GM10266 (cell line): Measurements from ENCODE around the gene UBASH3A.

Source experiments
- DNase-seq: peaks from one replicate; pipeline ENCODE4 v3.0.0; 2012; ENCODE audit errors: extremely low spot score
- TF ChIP-seq, protein P1 (sequence below): IDR thresholded peaks from 2 replicates; pipeline ENCODE4 v1.5.1; 2012; ENCODE audit warnings: mild to moderate bottlenecking, low read depth; ENCODE audit not compliant: control insufficient read depth, insufficient read depth; ENCODE audit errors: missing control alignments

Gene UBASH3A

DNA sequence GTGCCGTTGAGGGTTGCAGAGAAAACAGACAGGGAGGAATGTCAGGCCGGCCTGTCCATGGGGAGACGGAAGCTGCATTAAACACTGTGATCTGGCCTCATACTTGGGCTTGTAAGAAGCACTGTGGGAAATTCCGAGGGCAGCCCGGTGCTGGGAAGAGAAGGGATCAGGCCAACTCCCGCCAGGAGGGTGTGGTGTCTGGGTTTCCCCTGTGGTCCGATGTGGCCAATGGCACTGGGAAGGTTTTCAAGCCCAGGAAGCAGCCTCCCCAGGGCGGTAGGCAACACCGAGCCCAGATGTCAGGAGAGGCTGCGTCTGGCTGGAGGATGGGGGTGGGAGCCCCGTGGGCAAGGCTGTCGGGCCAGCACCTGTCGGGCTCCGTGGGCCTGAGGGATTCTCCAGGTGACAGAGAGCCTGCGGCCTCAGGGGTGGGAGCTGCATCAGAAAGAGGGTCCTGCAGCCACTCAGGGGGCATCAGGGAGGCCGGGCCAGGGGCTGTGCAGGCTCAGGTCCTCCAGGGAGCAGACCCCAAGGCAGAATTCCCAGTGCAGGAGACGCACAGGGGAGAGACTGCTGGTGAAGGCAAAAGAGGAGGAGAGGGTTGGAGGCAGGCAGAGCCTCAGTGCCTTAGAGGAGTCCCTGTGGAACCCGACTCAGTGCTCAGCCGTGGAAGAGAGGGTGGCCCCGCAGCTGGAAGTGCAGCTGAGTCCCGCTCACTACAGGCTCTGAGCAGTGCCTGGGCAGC is 8.4 kb downstream of the UBASH3A start:
- TF ChIP-seq, protein P1, sequence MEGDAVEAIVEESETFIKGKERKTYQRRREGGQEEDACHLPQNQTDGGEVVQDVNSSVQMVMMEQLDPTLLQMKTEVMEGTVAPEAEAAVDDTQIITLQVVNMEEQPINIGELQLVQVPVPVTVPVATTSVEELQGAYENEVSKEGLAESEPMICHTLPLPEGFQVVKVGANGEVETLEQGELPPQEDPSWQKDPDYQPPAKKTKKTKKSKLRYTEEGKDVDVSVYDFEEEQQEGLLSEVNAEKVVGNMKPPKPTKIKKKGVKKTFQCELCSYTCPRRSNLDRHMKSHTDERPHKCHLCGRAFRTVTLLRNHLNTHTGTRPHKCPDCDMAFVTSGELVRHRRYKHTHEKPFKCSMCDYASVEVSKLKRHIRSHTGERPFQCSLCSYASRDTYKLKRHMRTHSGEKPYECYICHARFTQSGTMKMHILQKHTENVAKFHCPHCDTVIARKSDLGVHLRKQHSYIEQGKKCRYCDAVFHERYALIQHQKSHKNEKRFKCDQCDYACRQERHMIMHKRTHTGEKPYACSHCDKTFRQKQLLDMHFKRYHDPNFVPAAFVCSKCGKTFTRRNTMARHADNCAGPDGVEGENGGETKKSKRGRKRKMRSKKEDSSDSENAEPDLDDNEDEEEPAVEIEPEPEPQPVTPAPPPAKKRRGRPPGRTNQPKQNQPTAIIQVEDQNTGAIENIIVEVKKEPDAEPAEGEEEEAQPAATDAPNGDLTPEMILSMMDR, result no peak
- no peak for DNase-seq

DNA sequence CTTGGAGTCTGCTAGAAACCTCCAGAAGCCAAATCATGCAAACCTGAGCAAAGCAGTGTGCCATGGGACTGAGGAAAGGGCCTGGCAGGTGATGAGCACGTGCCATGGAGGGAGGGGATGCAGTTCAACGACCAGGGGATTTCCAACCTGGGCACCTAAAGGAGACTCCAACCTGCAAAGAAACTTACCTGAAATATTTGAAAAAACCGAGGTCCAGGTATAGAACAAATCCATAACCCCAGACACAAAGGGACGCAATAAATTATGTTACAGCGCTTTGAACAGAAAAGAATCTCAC is 8.9 kb downstream of the UBASH3A start:
- DNase-seq, result no peak
- TF ChIP-seq, protein P1, result no peak

DNA sequence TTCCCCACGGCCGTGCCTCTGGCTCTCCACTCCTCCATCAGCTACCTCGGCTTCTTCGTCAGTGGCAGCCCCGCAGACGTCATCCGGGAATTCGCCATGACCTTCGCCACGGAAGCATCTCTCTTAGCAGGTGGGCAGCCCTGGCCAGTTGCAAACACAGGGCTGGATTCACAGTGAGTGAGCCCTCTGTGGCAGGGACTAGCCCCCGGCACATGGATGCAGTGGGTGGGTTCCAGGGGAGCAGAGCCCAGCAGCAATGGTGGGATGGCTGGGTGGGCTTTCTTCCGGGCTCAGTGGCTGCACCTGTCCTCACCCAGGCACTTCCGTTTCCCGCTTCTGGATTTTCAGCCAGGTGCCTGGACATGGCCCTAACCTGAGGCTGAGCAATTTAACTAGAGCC is 9.4 kb downstream of the UBASH3A start:
- TF ChIP-seq, protein P1, result no peak
- no peak for DNase-seq

DNA sequence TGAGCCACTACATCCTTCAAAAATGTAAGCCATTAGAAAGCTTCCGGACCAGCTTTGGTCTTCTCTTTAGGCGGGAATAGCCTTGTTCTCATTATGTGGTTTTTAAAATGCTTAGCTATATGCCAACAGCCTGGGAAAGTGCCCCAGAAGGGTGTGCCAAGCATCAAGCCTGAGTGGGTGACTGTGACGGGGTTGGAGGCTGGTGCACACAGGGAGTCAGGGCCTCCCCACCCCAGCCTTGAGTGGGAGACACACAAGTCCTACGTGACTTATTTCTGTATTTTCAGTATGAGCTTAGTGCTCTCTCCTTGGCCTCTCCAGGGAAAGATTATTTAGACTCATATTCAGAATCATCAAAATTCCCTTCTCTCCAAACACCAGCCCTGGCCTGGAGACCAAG is 9.8 kb downstream of the UBASH3A start:
- TF ChIP-seq, protein P1, result no peak
- no peak for DNase-seq

DNA sequence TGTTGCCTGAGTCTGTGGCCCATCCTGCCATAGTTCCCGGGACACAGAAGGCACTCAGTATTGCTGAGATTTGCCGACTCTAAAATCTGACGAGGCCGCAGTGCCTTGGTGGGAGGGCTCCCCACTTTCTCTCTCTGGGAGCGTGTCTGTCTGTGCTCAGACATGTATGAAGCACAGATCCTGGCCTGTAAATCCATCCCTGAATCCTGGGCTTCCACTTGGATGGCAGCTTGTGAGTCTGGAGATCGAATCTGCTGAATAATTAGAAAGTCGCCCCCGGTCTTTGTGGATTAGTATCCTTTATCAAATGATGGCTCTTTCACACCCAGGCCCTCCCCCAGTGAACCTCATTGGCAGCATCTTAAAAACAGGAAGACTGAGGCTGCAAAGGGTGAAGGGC is 10.4 kb downstream of the UBASH3A start:
- TF ChIP-seq, protein P1, result no peak
- DNase-seq, result no peak

DNA sequence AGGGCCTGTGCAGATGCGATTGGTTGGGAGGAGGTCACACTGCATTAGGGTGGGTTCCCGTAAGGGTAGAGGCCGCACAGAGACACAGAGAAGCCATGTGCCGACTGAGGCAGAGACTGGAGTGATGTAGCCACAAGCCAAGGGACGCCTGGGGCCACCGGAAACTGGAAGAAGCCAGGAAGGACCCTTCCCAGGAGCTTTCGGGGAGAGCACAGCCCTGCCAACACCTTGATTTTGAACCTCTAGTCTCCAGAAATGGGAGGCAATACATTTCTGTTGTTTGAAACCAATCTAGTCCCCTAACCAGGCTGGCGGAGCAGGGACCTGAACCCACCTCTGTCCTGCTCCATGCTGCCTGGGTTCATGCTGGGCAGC is 10.8 kb downstream of the UBASH3A start:
- DNase-seq, result no peak
- TF ChIP-seq, protein P1, result no peak

DNA sequence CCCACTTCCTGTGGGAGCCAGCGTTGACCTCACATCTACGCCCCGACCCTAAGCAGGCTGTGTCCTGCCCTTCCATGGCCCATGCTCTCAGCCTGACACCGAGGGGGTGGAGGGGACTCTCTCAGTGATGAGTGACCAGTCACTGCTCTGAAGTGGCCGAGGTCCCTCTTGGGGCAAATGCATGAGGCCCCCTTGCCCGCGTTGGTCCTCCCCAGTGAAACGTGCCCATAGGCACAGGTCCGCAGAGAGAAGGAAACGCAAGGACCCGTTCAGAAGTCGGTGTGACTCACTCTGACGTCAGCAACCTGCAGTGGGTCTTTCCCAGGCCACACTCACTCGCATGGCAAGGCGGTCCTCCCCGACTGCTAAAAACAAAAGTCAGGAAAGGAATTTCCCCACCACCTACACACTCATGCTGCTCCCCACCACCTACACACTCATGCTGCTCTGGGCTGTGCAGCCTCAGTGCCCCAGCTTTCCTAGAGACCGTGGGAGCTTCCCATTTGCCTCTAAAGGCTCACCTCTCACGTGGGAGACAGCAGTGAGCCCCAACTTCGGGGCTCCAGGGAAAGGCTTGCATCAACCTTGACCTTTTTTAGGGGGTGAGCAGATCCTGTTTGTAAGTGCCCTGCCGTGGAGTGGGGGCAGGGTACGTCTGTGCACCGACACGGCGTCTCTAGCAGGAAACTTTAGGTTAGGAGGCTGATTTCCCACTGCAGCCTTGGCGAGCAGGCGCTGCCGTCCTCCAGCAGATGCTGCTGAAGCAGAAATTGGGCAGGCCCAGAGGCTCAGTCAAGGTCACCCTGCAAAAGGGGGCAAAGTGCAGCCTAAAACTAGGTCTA is 11.4 kb downstream of the UBASH3A start:
- peak; percentile 86 for DNase-seq
- TF ChIP-seq, protein P1, result no peak
